CD4-positive, alpha-beta T cell treated with Interleukin-4 for 1 hour (primary cell): Measurements from ENCODE around the gene LCNL1.

ENCODE experiments used
- DNase-seq, 2 donors: peaks; one replicate each; pipeline ENCODE4 v3.0.0-alpha.2; 2020 to 2022

The LCNL1 gene

GRCh38 chr9:137013571-137013940, 30.8 kb downstream of the LCNL1 start:
- no peak for DNase-seq

GRCh38 chr9:137014166-137014565, 31.4 kb downstream of the LCNL1 start:
- no peak for DNase-seq

- no peak for DNase-seq
These were observed 32.2 kb downstream of the LCNL1 start for GRCh38 chr9:137014776-137015539.

GRCh38 chr9:137015540-137015930, 32.7 kb downstream of the LCNL1 start:
- no peak for DNase-seq

GRCh38 chr9:137015976-137016375, 33.2 kb downstream of the LCNL1 start:
- DNase-seq, result no peak

- DNase-seq, result no peak
These were observed 33.6 kb downstream of the LCNL1 start for GRCh38 chr9:137016436-137016835.

- no peak for DNase-seq
These were observed 34.3 kb downstream of the LCNL1 start for GRCh38 chr9:137017071-137017470.

- no peak for DNase-seq
These were observed 35.2 kb downstream of the LCNL1 start for GRCh38 chr9:137017791-137018497.

GRCh38 chr9:137018761-137019559, 36.2 kb downstream of the LCNL1 start:
- no peak for DNase-seq

- DNase-seq, result no peak
These were observed 37.3 kb downstream of the LCNL1 start for GRCh38 chr9:137019891-137020683.

- DNase-seq, result no peak
These were observed 38.2 kb downstream of the LCNL1 start for GRCh38 chr9:137020771-137021567.

GRCh38 chr9:137021568-137021978, 38.8 kb downstream of the LCNL1 start:
- no peak for DNase-seq

- DNase-seq, result peak; percentile 76 to 77
These were observed 39.3 kb downstream of the LCNL1 start for GRCh38 chr9:137021979-137022661.

- DNase-seq, result no peak
These were observed 39.8 kb downstream of the LCNL1 start for GRCh38 chr9:137022662-137023008.

- DNase-seq, result no peak
These were observed 40.4 kb downstream of the LCNL1 start for GRCh38 chr9:137023157-137023556.

- DNase-seq, result no peak
These were observed 40.8 kb downstream of the LCNL1 start for GRCh38 chr9:137023583-137023991.

- DNase-seq, result peak in 1 of 2 donors; percentile 48
These were observed 42.7 kb downstream of the LCNL1 start for GRCh38 chr9:137025517-137025966.

GRCh38 chr9:137026384-137026783, 43.6 kb downstream of the LCNL1 start:
- DNase-seq, result no peak

- DNase-seq, result no peak
These were observed 44.0 kb downstream of the LCNL1 start for GRCh38 chr9:137026828-137027227.

- DNase-seq, result no peak
These were observed 44.8 kb downstream of the LCNL1 start, which contains the start of gene ABCA2 for GRCh38 chr9:137027369-137028262. ABCA2 (minus strand) TSS chr9:137028237; CDS start chr9:137028140, 97 bp downstream.
